Medulla oblongata (tissue), 1 donor: Measurements from ENCODE around the gene TXNRD2.

ENCODE experiments used
- DNase-seq: peaks from one replicate; pipeline ENCODE4 v3.0.0-alpha.2; 2015; ENCODE audit errors: extremely low spot score

Gene TXNRD2

GRCh38 chr22:19941365-19942082 is at the start of gene TXNRD2, which contains the start of gene COMT:
TSS of gene TXNRD2 (minus strand) at chr22:19941818. CDS start at chr22:19941803, 15 bp downstream.
TSS of gene COMT (plus strand) at chr22:19941772. CDS start at chr22:19962527, 20,755 bp downstream.
- DNase-seq, result peak; percentile 46

- DNase-seq, result no peak
These were observed 49.7 kb upstream of the TXNRD2 start for GRCh38 chr22:19991395-19991644.

- DNase-seq, result no peak
These were observed 49.2 kb upstream of the TXNRD2 start for GRCh38 chr22:19990609-19991394.

GRCh38 chr22:19990188-19990587 is 48.6 kb upstream of the TXNRD2 start:
- no peak for DNase-seq

GRCh38 chr22:19989725-19990067 is 48.1 kb upstream of the TXNRD2 start:
- no peak for DNase-seq

- DNase-seq, result no peak
These were observed 47.5 kb upstream of the TXNRD2 start for GRCh38 chr22:19988965-19989724.

- DNase-seq, result no peak
These were observed 46.8 kb upstream of the TXNRD2 start for GRCh38 chr22:19988331-19988808.

- no peak for DNase-seq
These were observed 46.0 kb upstream of the TXNRD2 start for GRCh38 chr22:19987394-19988306.

GRCh38 chr22:19986410-19987341 is 45.1 kb upstream of the TXNRD2 start:
- DNase-seq, result peak; percentile 53

GRCh38 chr22:19986011-19986409 is 44.4 kb upstream of the TXNRD2 start:
- DNase-seq, result no peak

GRCh38 chr22:19984851-19985811 is 43.5 kb upstream of the TXNRD2 start:
- no peak for DNase-seq

- no peak for DNase-seq
These were observed 42.7 kb upstream of the TXNRD2 start for GRCh38 chr22:19984201-19984753.

GRCh38 chr22:19983741-19984140 is 42.1 kb upstream of the TXNRD2 start:
- no peak for DNase-seq

- no peak for DNase-seq
These were observed 41.5 kb upstream of the TXNRD2 start for GRCh38 chr22:19982991-19983578.

GRCh38 chr22:19981961-19982920 is 40.6 kb upstream of the TXNRD2 start:
- no peak for DNase-seq

- DNase-seq, result no peak
These were observed 39.7 kb upstream of the TXNRD2 start for GRCh38 chr22:19981171-19981960.
